GM21526 (cell line): ENCODE data around the gene CMTM2.
A peak's percentile ranks its signal among the peaks of the same experiment; 100 is the strongest.
"Not testable (repeated sequence)": the region's sequence is repeated elsewhere in the genome, so short reads cannot be mapped to it uniquely, and the experiment has no call there.

ENCODE experiments used
- ATAC-seq: cut with Tn5 transposase; IDR thresholded peaks from one replicate; pipeline ENCODE4 v1.9.1; 2021; ENCODE audit warnings: moderate library complexity; ENCODE audit not compliant: unreplicated experiment, low FRiP score

Gene CMTM2

GRCh38 chr16:66605177-66605978 is 26.1 kb downstream of the CMTM2 start:
- ATAC-seq = no peak

GRCh38 chr16:66605979-66606751 is 26.9 kb downstream of the CMTM2 start:
- ATAC-seq = peak; percentile 39

- no peak for ATAC-seq
Observed at GRCh38 chr16:66608241-66609138, 29.2 kb downstream of the CMTM2 start.

- no peak for ATAC-seq
Observed at GRCh38 chr16:66609139-66609510, 29.9 kb downstream of the CMTM2 start.

- no peak for ATAC-seq
Observed at GRCh38 chr16:66610111-66610820, 31.0 kb downstream of the CMTM2 start.

- not testable (repeated sequence) for ATAC-seq
Observed at GRCh38 chr16:66611911-66612310, 32.6 kb downstream of the CMTM2 start.

- ATAC-seq = no peak
Observed at GRCh38 chr16:66612422-66612821, 33.2 kb downstream of the CMTM2 start.

GRCh38 chr16:66614161-66614802 is 35.0 kb downstream of the CMTM2 start:
- ATAC-seq = no peak

- no peak for ATAC-seq
Observed at GRCh38 chr16:66616169-66616568, 36.9 kb downstream of the CMTM2 start.

- ATAC-seq = no peak
Observed at GRCh38 chr16:66616592-66616991, 37.3 kb downstream of the CMTM2 start.

- no peak for ATAC-seq
Observed at GRCh38 chr16:66617010-66617434, 37.8 kb downstream of the CMTM2 start.

GRCh38 chr16:66617728-66618127 is 38.5 kb downstream of the CMTM2 start:
- no peak for ATAC-seq

GRCh38 chr16:66618588-66619375 is 39.5 kb downstream of the CMTM2 start:
- ATAC-seq = no peak

- no peak for ATAC-seq
Observed at GRCh38 chr16:66619534-66620428, 40.5 kb downstream of the CMTM2 start.

- ATAC-seq = no peak
Observed at GRCh38 chr16:66620429-66620795, 41.1 kb downstream of the CMTM2 start.

- ATAC-seq = no peak
Observed at GRCh38 chr16:66621973-66622372, 42.7 kb downstream of the CMTM2 start.

- no peak for ATAC-seq
Observed at GRCh38 chr16:66622863-66623262, 43.6 kb downstream of the CMTM2 start.

- no peak for ATAC-seq
Observed at GRCh38 chr16:66623755-66624154, 44.5 kb downstream of the CMTM2 start.
